DOHH2 (cell line): Measurements from ENCODE around the gene STARD3.

Source experiments
- H3F3A ChIP-seq: fragments of 200-600 bp; sonication (generic), shearing (Covaris generic); 2 replicates; pipeline ENCODE4 v1.6.0; 2016; ENCODE audit warnings: antibody characterized with exemption, mild to moderate bottlenecking; ENCODE audit not compliant: control insufficient read depth, insufficient read depth
- H3K27ac ChIP-seq: fragments of 200-600 bp; sonication (generic); 2 replicates; pipeline ENCODE4 v1.5.1; 2014; ENCODE audit warnings: low read depth, mild to moderate bottlenecking, low read length, moderate library complexity
- H3K27me3 ChIP-seq: fragments of 200-600 bp; sonication (generic); 2 replicates; pipeline ENCODE4 v1.6.1; 2014; ENCODE audit warnings: mild to moderate bottlenecking, low read length, mixed read lengths; ENCODE audit not compliant: control insufficient read depth
- H3K36me3 ChIP-seq: fragments of 200-600 bp; sonication (generic); 2 replicates; pipeline ENCODE4 v1.6.1; 2014; ENCODE audit warnings: mild to moderate bottlenecking, low read length, moderate library complexity, mixed read lengths; ENCODE audit not compliant: control insufficient read depth
- H3K4me1 ChIP-seq: fragments of 200-600 bp; sonication (generic); 2 replicates; pipeline ENCODE4 v1.6.1; 2014; ENCODE audit warnings: mild to moderate bottlenecking, low read length, mixed read lengths; ENCODE audit not compliant: control insufficient read depth
- H3K4me2 ChIP-seq: fragments of 200-600 bp; sonication (generic); 2 replicates; pipeline ENCODE4 v1.6.0; 2014; ENCODE audit warnings: mild to moderate bottlenecking, low read length, moderate library complexity
- H3K4me3 ChIP-seq: fragments of 200-600 bp; sonication (generic); 2 replicates; pipeline ENCODE4 v1.5.1; 2014; ENCODE audit warnings: mild to moderate bottlenecking, low read length, mixed read lengths
- H3K79me2 ChIP-seq: fragments of 200-600 bp; sonication (generic); 2 replicates; pipeline ENCODE4 v1.6.1; 2014; ENCODE audit warnings: mild to moderate bottlenecking, low read length, mixed read lengths; ENCODE audit not compliant: control insufficient read depth
- H3K9me2 ChIP-seq: fragments of 200-600 bp; sonication (generic); replicated peaks from 2 replicates; pipeline ENCODE4 v1.6.1; 2014; ENCODE audit warnings: mild to moderate bottlenecking, low read length, mixed read lengths; ENCODE audit not compliant: control insufficient read depth
- H3K9me3 ChIP-seq: fragments of 200-600 bp; sonication (generic); 2 replicates; pipeline ENCODE4 v1.6.1; 2014; ENCODE audit warnings: antibody characterized with exemption, low read length, mixed read lengths; ENCODE audit not compliant: control insufficient read depth, insufficient read depth
- H4K20me1 ChIP-seq: fragments of 200-600 bp; sonication (generic); 2 replicates; pipeline ENCODE4 v1.6.0; 2014; ENCODE audit warnings: low read depth, mild to moderate bottlenecking, antibody characterized with exemption, low read length, moderate library complexity; ENCODE audit not compliant: control insufficient read depth, insufficient read depth
- CTCF ChIP-seq: fragments of 200-600 bp; sonication (generic); IDR thresholded peaks from one replicate; pipeline ENCODE4 v1.5.1; 2014; ENCODE audit warnings: antibody characterized with exemption, mild to moderate bottlenecking, low read depth, low read length; ENCODE audit not compliant: poor library complexity, severe bottlenecking
- EZH2phosphoT487 ChIP-seq: fragments of 200-600 bp; sonication (generic); IDR thresholded peaks from 2 replicates; pipeline ENCODE4 v1.6.1; 2017; ENCODE audit warnings: borderline replicate concordance, mild to moderate bottlenecking, antibody characterized with exemption, low read length, moderate library complexity, mixed read lengths

The STARD3 gene

GRCh38 chr17:39705786-39706348, 68.9 kb downstream of the STARD3 start:
- Histone ChIP-seq H3K4me2 (no peak overlapping the region), H3K79me2 (no peaks in the 10 kb centered on the region), H3K27ac (no peak overlapping the region)

DNA sequence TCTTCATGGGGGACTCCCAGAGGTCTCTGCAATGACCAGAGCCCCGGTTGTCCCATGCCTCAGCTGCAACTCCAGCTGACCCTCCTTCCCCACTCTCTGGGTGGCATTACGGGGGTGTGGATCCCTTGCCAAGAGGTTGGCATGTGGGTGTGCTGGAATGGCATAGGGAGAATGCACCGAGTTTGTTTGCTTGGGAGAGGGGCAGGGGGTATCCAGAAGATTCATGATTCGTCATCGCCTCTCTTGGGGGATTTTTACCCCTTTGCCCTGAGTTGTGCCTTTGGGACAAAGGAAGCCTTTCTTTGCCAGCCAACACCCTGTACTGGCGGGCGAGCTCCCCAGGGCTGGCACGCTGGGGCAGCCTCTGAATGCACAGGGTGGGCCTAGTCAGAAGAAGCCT, 69.4 kb downstream of the STARD3 start:
- Histone ChIP-seq H3K4me3 (no peak overlapping the region), H3K9me2 (no peaks in the 10 kb centered on the region), H3K4me2 (no peak overlapping the region), H3K27me3 (peaks cover 8% of the 10 kb centered on the region; the same call in 1 of the 2 replicates), H3K27ac (no peak overlapping the region), H3K36me3 (no peaks in the 10 kb centered on the region), H3K4me1 (peaks cover 19% of the 10 kb centered on the region), H3F3A (0 out of 2 replicates have a peak, but pooled peaks cover 2% of the 10 kb centered on the region), H4K20me1 (no peaks in the 10 kb centered on the region), H3K79me2 (no peaks in the 10 kb centered on the region), H3K9me3 (no peaks in the 10 kb centered on the region)
- TF ChIP-seq EZH2phosphoT487 (no peak), CTCF (no peak)

More at GRCh38 chr17:39705786-39706348, 68.9 kb downstream of the STARD3 start:
- no peaks in the 10 kb centered on the region for H3K9me3 ChIP-seq
- no peaks in the 10 kb centered on the region for H4K20me1 ChIP-seq
- H3K27me3 ChIP-seq = peaks cover 13% of the 10 kb centered on the region; the same call in 1 of the 2 replicates
- TF ChIP-seq EZH2phosphoT487 (no peak), CTCF (no peak)
- no peaks in the 10 kb centered on the region for H3K36me3 ChIP-seq
- peaks cover 19% of the 10 kb centered on the region for H3K4me1 ChIP-seq
- H3K4me3 ChIP-seq = no peak overlapping the region
- no peaks in the 10 kb centered on the region for H3K9me2 ChIP-seq
- H3F3A ChIP-seq = 0 out of 2 replicates have a peak, but pooled peaks cover 2% of the 10 kb centered on the region

- H3K4me1 ChIP-seq = peaks cover 19% of the 10 kb centered on the region
- no peak overlapping the region for H3K27ac ChIP-seq
- no peak for TF ChIP-seq EZH2phosphoT487
- no peak for TF ChIP-seq CTCF
- H3F3A ChIP-seq = 0 out of 2 replicates have a peak, but pooled peaks cover 2% of the 10 kb centered on the region
- H3K36me3 ChIP-seq = no peaks in the 10 kb centered on the region
- no peak overlapping the region for H3K4me3 ChIP-seq
- no peaks in the 10 kb centered on the region for H3K79me2 ChIP-seq
- peaks cover 2% of the 10 kb centered on the region; the same call in 1 of the 2 replicates for H3K27me3 ChIP-seq
- no peaks in the 10 kb centered on the region for H3K9me3 ChIP-seq
- H4K20me1 ChIP-seq = no peaks in the 10 kb centered on the region
- H3K9me2 ChIP-seq = no peaks in the 10 kb centered on the region
- H3K4me2 ChIP-seq = no peak overlapping the region
Measured at GRCh38 chr17:39706921-39707337, 70.0 kb downstream of the STARD3 start.
